Measurements from ENCODE around the gene AP2A1.

The AP2A1 gene

GRCh38 chr19:49799271-49799797 is 32.5 kb downstream of the AP2A1 start:
- no peak overlapping the region for H3K4me3 ChIP-seq (replicated peaks in 1 of 2; ENCODE audit: low read depth in 2 of 2, low read length in 2 of 2)
- TF ChIP-seq, protein P1, sequence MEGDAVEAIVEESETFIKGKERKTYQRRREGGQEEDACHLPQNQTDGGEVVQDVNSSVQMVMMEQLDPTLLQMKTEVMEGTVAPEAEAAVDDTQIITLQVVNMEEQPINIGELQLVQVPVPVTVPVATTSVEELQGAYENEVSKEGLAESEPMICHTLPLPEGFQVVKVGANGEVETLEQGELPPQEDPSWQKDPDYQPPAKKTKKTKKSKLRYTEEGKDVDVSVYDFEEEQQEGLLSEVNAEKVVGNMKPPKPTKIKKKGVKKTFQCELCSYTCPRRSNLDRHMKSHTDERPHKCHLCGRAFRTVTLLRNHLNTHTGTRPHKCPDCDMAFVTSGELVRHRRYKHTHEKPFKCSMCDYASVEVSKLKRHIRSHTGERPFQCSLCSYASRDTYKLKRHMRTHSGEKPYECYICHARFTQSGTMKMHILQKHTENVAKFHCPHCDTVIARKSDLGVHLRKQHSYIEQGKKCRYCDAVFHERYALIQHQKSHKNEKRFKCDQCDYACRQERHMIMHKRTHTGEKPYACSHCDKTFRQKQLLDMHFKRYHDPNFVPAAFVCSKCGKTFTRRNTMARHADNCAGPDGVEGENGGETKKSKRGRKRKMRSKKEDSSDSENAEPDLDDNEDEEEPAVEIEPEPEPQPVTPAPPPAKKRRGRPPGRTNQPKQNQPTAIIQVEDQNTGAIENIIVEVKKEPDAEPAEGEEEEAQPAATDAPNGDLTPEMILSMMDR (IDR thresholded peaks at IDR 0.05; ENCODE audit: low read depth, low read length) = no peak

GRCh38 chr19:49799798-49800376 is 33.1 kb downstream of the AP2A1 start:
- DNase-seq (ENCODE audit: low read depth in 2 of 2) = no peak
- no peak overlapping the region for H3K4me3 ChIP-seq (replicated peaks in 1 of 2; ENCODE audit: low read depth in 2 of 2, low read length in 2 of 2)
- TF ChIP-seq, protein P1 (IDR thresholded peaks at IDR 0.05; ENCODE audit: low read depth, low read length) = no peak

More at GRCh38 chr19:49799271-49799797, 32.5 kb downstream of the AP2A1 start:
- no peak for DNase-seq (ENCODE audit: low read depth in 2 of 2)

DNA sequence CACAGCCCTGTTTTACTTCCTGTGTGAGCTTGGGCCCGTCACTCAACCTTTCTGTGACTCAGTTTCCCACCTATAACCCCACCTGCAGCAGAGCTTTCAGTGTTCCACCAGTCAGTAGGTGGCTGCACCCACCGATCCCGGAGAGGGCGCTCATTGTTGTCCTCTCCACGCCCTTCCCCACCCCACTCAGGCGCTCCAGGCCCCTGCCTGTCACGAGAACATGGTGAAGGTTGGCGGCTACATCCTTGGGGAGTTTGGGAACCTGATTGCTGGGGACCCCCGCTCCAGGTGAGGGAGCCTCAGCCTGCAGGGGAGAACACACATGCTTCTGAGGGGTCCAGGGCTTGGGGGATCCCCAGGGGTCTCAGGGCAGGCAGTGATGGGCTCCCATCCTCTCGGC is 34.0 kb downstream of the AP2A1 start:
- DNase-seq (ENCODE audit: low read depth in 2 of 2) = no peak
- TF ChIP-seq, protein P1 (IDR thresholded peaks at IDR 0.05; ENCODE audit: low read depth, low read length) = no peak
- no peak overlapping the region for H3K4me3 ChIP-seq (replicated peaks in 1 of 2; ENCODE audit: low read depth in 2 of 2, low read length in 2 of 2)

DNA sequence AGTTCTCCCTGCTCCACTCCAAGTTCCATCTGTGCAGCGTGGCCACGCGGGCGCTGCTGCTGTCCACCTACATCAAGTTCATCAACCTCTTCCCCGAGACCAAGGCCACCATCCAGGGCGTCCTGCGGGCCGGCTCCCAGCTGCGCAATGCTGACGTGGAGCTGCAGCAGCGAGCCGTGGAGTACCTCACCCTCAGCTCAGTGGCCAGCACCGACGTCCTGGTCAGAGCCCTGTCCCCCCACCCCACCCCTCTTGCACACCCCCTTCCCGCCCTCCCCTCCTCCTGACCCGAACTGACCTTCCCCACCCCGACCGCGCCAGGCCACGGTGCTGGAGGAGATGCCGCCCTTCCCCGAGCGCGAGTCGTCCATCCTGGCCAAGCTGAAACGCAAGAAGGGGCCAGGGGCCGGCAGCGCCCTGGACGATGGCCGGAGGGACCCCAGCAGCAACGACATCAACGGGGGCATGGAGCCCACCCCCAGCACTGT is 34.6 kb downstream of the AP2A1 start:
- H3K4me3 ChIP-seq (replicated peaks in 1 of 2; ENCODE audit: low read depth in 2 of 2, low read length in 2 of 2) = peak overlapping the region in 1 of 2 donors; percentile 37
- TF ChIP-seq, protein P1 (IDR thresholded peaks at IDR 0.05; ENCODE audit: low read depth, low read length) = no peak
- no peak for DNase-seq (ENCODE audit: low read depth in 2 of 2)

DNA sequence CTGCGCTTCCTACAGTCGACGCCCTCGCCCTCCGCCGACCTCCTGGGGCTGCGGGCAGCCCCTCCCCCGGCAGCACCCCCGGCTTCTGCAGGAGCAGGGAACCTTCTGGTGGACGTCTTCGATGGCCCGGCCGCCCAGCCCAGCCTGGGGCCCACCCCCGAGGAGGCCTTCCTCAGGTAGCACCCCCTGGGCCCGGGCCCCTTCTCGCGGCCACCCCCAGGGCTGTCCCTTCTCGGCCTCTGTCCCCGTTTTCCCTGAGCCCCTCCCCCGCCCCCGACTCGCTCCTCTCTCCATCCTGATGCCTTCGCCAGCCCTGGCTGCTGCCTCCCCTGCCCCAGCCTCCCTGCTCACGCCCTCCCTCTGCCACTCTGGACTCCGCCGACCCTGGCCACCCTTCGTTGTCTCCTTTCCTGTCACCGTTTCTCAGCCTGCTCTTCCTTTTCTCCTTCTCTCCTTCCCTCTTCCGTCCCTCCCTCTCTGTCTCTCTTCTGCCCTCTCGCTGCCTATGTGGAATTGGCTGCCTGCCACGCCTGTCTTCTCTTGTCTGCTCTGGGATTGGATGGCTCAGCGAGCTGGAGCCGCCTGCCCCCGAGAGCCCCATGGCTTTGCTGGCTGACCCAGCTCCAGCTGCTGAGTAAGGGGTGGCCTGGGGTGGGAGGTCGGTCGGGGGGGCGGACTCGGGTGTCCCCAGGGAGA is 35.3 kb downstream of the AP2A1 start:
- TF ChIP-seq, protein P1 (IDR thresholded peaks at IDR 0.05; ENCODE audit: low read depth, low read length) = peak; percentile 40
- H3K4me3 ChIP-seq (replicated peaks in 1 of 2; ENCODE audit: low read depth in 2 of 2, low read length in 2 of 2) = peak overlapping the region; percentile 24 to 37
- peak; percentile 90 to 93 for DNase-seq (ENCODE audit: low read depth in 2 of 2)

- TF ChIP-seq, protein P1 (IDR thresholded peaks at IDR 0.05; ENCODE audit: low read depth, low read length) = no peak
- no peak overlapping the region for H3K4me3 ChIP-seq (replicated peaks in 1 of 2; ENCODE audit: low read depth in 2 of 2, low read length in 2 of 2)
- DNase-seq (ENCODE audit: low read depth in 2 of 2) = no peak
Measured at GRCh38 chr19:49802836-49803528, 36.2 kb downstream of the AP2A1 start.
